NCI-H1694 treated with DMSO at 0.1 percent for 48 hours (cell line): ENCODE results near the gene FH.

ENCODE experiments used
- DNase-seq: peaks from one replicate; lab custom pipeline; 2025; lab: John Stamatoyannopoulos, UW

Gene FH

GRCh38 chr1:241521718-241522117, 2.2 kb upstream of the FH start:
- no peak for DNase-seq

GRCh38 chr1:241520080-241520465, 518 bp upstream of the FH start:
- DNase-seq = no peak

GRCh38 chr1:241518476-241519307, 863 bp downstream of the FH start:
- DNase-seq = no peak

- peak; percentile 18 for DNase-seq
Measured at GRCh38 chr1:241513378-241513777, 6.2 kb downstream of the FH start.

GRCh38 chr1:241507189-241507863, 12.2 kb downstream of the FH start:
- DNase-seq = no peak

- DNase-seq = no peak
Measured at GRCh38 chr1:241503444-241503843, 16.1 kb downstream of the FH start.

- DNase-seq = peak; percentile 82
Measured at GRCh38 chr1:241499910-241500309, 19.6 kb downstream of the FH start.

- no peak for DNase-seq
Measured at GRCh38 chr1:241495741-241496140, 23.8 kb downstream of the FH start.

GRCh38 chr1:241488739-241489138, 30.8 kb downstream of the FH start:
- no peak for DNase-seq

- DNase-seq = peak; percentile 50
Measured at GRCh38 chr1:241485554-241485992, 34.0 kb downstream of the FH start.

- DNase-seq = no peak
Measured at GRCh38 chr1:241485145-241485544, 34.4 kb downstream of the FH start.

GRCh38 chr1:241482761-241483250, 36.7 kb downstream of the FH start:
- DNase-seq = no peak

GRCh38 chr1:241479294-241479693, 40.3 kb downstream of the FH start:
- DNase-seq = no peak

- DNase-seq = no peak
Measured at GRCh38 chr1:241475671-241476070, 43.9 kb downstream of the FH start.

GRCh38 chr1:241473026-241473425, 46.5 kb downstream of the FH start:
- no peak for DNase-seq

GRCh38 chr1:241470908-241471590, 48.5 kb downstream of the FH start:
- DNase-seq = peak; percentile 80

GRCh38 chr1:241470361-241470760, 49.2 kb downstream of the FH start:
- peak; percentile 80 for DNase-seq

- no peak for DNase-seq
Measured at GRCh38 chr1:241465673-241466072, 53.9 kb downstream of the FH start.

- no peak for DNase-seq
Measured at GRCh38 chr1:241464985-241465384, 54.6 kb downstream of the FH start.

GRCh38 chr1:241462391-241462790, 57.2 kb downstream of the FH start:
- DNase-seq = no peak

- no peak for DNase-seq
Measured at GRCh38 chr1:241460098-241460873, 59.3 kb downstream of the FH start.
